Effector memory CD4-positive, alpha-beta T cell (primary cell): ENCODE data around the gene DUOXA2.

Experiments used
- DNase-seq, 3 donors: peaks; one replicate each; pipeline ENCODE4 v3.0.0-alpha.2; 2020
- H3K27ac ChIP-seq: 2 replicates; pipeline ENCODE4 v1.7.0; 2013; ENCODE audit warnings: mild to moderate bottlenecking, low read length, moderate library complexity; ENCODE audit not compliant: insufficient read depth, poor library complexity, severe bottlenecking
- H3K27me3 ChIP-seq: replicated peaks from 2 replicates; pipeline ENCODE4 v1.7.0; 2013; ENCODE audit warnings: mild to moderate bottlenecking, low read length; ENCODE audit not compliant: insufficient read depth, control insufficient read depth, poor library complexity, severe bottlenecking
- H3K36me3 ChIP-seq: 2 replicates; pipeline ENCODE4 v1.7.0; 2013; ENCODE audit warnings: mild to moderate bottlenecking, low read length, moderate library complexity; ENCODE audit not compliant: control insufficient read depth, insufficient read depth
- H3K4me1 ChIP-seq: 2 replicates; pipeline ENCODE4 v1.7.0; 2013; ENCODE audit warnings: low read length, mild to moderate bottlenecking; ENCODE audit not compliant: control insufficient read depth, insufficient read depth, poor library complexity, severe bottlenecking
- H3K4me3 ChIP-seq: 2 replicates; pipeline ENCODE4 v1.7.0; 2013; ENCODE audit warnings: low read length, low read depth, mild to moderate bottlenecking; ENCODE audit not compliant: insufficient read depth, poor library complexity, severe bottlenecking
- H3K9me3 ChIP-seq: 2 replicates; pipeline ENCODE4 v1.7.0; 2013; ENCODE audit warnings: mild to moderate bottlenecking, low read length, moderate library complexity; ENCODE audit not compliant: control insufficient read depth

DUOXA2 gene

DNA sequence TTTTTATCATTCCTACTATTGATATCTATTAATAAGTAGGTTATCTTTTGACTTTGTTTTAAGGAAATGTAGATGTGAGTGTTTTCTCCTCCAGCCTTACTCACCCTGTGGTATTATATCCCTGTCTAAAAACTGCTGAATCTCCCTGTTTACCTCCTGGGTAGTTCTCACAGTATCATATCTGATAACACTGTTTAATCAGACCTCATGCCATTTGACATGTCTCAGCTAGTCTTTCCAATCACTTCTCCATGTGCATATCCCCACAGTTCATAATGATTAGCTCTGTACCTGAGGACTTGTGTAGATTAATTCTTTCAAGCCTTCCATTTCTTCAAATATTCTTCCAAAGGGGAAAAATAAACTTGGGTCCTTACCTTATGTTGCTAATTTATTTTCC is 30.9 kb upstream of the DUOXA2 start:
- Histone ChIP-seq H3K4me3 (no peak overlapping the region), H3K27me3 (no peaks in the 10 kb centered on the region), H3K9me3 (no peaks in the 10 kb centered on the region), H3K36me3 (no peaks in the 10 kb centered on the region), H3K4me1 (no peaks in the 10 kb centered on the region), H3K27ac (no peak overlapping the region)
- no peak for DNase-seq

DNA sequence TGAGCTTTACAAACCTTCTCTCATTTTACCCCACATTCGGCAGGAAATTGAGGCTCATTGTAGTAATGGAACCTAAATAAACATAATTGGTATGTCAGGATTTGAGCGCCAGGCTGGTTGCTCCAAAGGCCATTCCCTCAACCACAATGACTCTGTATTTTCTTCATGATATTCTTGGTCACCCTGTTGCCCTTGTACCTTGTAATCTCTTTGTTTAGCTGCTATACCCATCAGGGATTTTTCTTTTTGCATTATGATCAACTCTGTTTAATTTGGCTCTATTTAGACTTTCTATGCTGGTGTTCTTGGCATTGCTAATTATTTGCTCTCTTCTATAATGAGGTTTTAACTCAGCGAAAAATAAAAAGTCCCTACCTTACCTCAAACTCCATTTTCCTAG is 30.0 kb upstream of the DUOXA2 start:
- Histone ChIP-seq H3K4me1 (no peaks in the 10 kb centered on the region), H3K36me3 (no peaks in the 10 kb centered on the region), H3K4me3 (no peak overlapping the region), H3K27me3 (no peaks in the 10 kb centered on the region), H3K9me3 (no peaks in the 10 kb centered on the region), H3K27ac (no peak overlapping the region)
- DNase-seq, result no peak

DNA sequence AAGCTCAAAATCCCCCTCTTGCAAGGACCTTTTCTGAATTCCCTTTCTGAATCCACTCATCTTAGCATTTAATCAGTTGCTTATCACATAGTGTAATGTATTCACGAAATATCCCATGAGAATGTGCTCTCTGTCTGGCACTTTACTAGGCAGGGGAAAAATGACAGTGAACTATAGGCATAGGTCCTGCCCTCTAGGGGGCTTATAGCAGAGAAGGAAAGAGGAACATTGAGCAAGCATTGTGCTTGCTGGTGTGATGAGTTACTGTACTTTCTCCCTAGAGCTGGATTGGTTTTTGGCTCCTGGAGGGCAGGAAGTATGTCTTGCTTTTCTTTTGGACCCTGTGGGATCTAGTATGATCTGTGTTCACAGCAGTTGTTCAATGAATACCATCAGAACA is 26.6 kb upstream of the DUOXA2 start:
- no peaks in the 10 kb centered on the region for H3K27me3 ChIP-seq
- no peaks in the 10 kb centered on the region for H3K9me3 ChIP-seq
- H3K4me1 ChIP-seq, result no peaks in the 10 kb centered on the region
- no peak overlapping the region for H3K4me3 ChIP-seq
- no peaks in the 10 kb centered on the region for H3K36me3 ChIP-seq
- no peak overlapping the region for H3K27ac ChIP-seq
- no peak for DNase-seq

DNA sequence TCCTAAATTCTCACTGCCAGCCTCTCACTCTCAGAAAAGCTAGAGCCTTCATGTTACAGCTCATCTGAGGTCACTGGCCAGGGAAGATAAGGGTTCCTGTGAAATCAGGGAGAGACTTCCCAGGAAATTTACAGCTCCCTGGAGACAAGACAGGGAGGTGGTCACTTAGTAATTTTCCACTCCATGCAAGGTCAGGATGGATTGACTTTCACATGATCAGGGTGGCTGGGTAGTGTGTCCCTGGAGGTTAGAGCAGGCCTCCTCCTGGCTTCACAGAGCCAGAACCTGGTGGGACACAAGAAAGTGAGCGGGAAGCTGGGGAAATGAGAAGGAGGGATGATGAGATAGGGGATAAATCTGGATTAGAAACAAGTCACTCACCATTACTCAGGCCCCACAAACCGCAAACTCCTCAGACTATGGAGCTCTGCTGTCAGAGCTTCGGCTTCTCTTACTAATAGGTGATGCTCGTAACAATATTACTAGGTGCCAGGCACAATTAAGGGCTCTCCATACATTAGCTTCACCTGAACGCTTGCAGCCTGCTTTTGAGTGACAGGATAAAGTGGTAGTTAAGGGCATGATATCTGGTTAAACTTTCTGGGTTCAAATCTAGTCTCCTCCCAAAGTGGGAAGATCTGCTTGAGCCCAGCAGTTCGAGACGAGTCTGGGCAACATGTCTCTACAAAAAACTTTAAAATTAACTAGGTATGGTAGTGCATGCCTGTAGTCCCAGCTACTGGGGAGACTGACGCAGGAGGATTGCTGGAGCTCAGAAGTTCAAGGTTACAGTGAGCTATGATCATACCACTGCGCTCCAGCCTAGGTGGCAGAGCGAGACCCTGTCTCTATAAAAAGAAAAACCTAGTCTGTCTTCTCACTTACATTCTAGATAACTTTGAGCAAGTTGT is 25.1 kb upstream of the DUOXA2 start:
- Histone ChIP-seq H3K4me3 (no peak overlapping the region), H3K36me3 (no peaks in the 10 kb centered on the region), H3K4me1 (no peaks in the 10 kb centered on the region), H3K9me3 (no peaks in the 10 kb centered on the region), H3K27ac (no peak overlapping the region), H3K27me3 (no peaks in the 10 kb centered on the region)
- no peak for DNase-seq

- Histone ChIP-seq H3K27me3 (no peaks in the 10 kb centered on the region), H3K9me3 (no peaks in the 10 kb centered on the region), H3K27ac (no peak overlapping the region), H3K4me3 (no peak overlapping the region), H3K36me3 (no peaks in the 10 kb centered on the region), H3K4me1 (no peaks in the 10 kb centered on the region)
- no peak for DNase-seq
Measured at GRCh38 chr15:45089712-45090373, 24.3 kb upstream of the DUOXA2 start.

- no peak for DNase-seq
- H3K9me3 ChIP-seq, result no peaks in the 10 kb centered on the region
- no peaks in the 10 kb centered on the region for H3K36me3 ChIP-seq
- no peak overlapping the region for H3K4me3 ChIP-seq
- H3K27ac ChIP-seq, result no peak overlapping the region
- H3K4me1 ChIP-seq, result no peaks in the 10 kb centered on the region
- H3K27me3 ChIP-seq, result no peaks in the 10 kb centered on the region
Measured at GRCh38 chr15:45091161-45091560, 23.0 kb upstream of the DUOXA2 start.

DNA sequence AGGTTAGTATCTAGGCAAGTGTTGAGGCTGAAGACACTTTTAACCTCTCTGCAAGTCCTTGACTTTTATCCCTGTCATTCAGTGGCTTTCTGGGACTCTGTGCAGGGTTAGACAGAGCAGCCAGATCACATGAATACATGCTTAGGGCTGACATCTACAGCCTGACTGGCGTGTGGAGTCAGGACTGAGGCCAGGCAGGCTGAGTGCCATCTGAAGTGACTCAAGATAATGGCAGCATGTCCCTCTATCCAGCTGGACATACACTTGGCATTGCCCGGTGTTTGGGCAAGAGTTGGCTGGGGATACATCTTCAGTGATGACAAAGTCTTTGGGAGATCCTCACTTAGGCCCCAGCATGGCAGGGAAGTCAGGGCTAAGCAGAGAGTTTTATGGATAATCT is 22.6 kb upstream of the DUOXA2 start:
- H3K4me3 ChIP-seq, result no peak overlapping the region
- no peaks in the 10 kb centered on the region for H3K4me1 ChIP-seq
- no peaks in the 10 kb centered on the region for H3K27me3 ChIP-seq
- no peaks in the 10 kb centered on the region for H3K36me3 ChIP-seq
- DNase-seq, result no peak
- no peak overlapping the region for H3K27ac ChIP-seq
- no peaks in the 10 kb centered on the region for H3K9me3 ChIP-seq

DNA sequence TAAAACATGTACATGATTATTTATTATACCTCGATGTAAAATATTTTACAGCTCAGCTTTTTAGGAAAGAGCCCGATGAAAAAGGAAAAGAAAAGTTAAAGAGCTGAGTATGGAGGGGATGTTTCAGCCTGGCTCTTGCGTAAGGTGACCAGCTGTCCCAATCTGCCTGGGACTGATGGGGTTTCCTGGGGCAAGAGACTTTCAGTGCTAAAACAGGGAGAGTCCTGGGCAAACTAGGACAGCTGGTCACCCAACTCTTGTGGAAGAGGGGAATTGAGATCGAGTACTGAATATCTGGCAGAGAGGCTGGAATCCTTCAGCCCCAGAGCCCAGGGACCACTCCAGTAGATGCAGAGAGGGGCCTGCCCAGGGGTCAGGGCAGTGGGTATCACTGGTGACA is 21.1 kb upstream of the DUOXA2 start:
- no peak overlapping the region for H3K27ac ChIP-seq
- no peaks in the 10 kb centered on the region for H3K27me3 ChIP-seq
- no peaks in the 10 kb centered on the region for H3K9me3 ChIP-seq
- no peak overlapping the region for H3K4me3 ChIP-seq
- H3K36me3 ChIP-seq, result no peaks in the 10 kb centered on the region
- H3K4me1 ChIP-seq, result no peaks in the 10 kb centered on the region
- no peak for DNase-seq

DNA sequence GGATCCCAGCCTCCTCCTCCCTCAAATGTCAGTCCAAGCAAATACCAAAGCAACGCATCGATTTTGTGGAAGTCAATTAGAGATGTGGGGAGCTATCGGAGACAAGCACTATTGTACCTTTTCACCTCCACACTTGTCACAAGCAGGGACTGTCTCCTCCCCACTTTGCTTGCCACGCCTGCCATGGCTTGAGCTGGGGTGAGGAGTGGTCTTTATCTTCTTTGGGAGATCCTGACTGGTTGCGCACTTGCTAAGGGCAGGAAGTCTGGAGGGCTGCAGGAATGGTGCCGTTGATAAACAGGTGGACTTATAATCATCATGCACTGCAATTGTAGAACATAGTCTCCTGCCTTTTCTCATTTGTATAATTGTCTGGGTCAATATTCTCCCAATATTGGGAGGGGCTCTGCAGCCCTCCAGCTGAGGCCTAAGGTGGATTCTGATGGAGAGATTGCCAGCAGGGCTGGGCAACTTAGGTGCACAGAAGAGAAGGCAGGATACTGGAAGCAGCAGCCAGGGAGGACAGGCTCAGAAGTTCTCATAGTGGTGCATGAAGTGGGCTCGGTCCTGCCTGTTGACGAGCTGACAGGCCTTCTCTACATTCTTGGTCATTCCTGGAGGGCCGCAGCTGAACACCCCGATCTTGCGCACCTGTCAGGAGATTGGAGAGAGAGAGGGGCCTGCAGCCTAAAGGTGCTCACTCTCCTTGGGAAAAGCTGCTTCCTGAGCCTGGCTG is 20.3 kb upstream of the DUOXA2 start:
- H3K36me3 ChIP-seq, result no peaks in the 10 kb centered on the region
- H3K9me3 ChIP-seq, result no peaks in the 10 kb centered on the region
- no peak overlapping the region for H3K4me3 ChIP-seq
- H3K4me1 ChIP-seq, result no peaks in the 10 kb centered on the region
- no peaks in the 10 kb centered on the region for H3K27me3 ChIP-seq
- no peak for DNase-seq
- no peak overlapping the region for H3K27ac ChIP-seq

DNA sequence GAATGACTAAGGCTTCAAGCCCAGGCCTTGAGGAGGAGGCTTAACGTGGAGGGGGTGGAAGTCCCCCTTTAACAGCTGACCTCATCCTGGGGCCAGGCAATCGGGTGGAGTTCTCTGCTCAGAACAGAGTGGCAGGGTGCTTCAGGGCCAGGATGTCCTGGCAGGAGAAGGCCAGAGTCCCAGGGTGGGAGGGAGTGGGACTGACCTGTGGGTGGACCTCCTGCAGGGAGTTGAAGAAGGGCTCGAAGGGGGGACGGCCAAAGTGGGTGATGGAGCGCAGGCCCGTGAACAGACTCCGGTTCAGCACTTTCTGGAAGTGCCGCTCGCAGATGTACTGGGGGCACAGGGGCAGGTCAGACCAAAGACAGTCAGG is 19.8 kb upstream of the DUOXA2 start:
- H3K9me3 ChIP-seq, result no peaks in the 10 kb centered on the region
- H3K4me1 ChIP-seq, result no peaks in the 10 kb centered on the region
- no peaks in the 10 kb centered on the region for H3K27me3 ChIP-seq
- DNase-seq, result no peak
- H3K27ac ChIP-seq, result no peak overlapping the region
- no peak overlapping the region for H3K4me3 ChIP-seq
- no peaks in the 10 kb centered on the region for H3K36me3 ChIP-seq
